Measurements from ENCODE around the gene NMT2.

Gene NMT2

DNA sequence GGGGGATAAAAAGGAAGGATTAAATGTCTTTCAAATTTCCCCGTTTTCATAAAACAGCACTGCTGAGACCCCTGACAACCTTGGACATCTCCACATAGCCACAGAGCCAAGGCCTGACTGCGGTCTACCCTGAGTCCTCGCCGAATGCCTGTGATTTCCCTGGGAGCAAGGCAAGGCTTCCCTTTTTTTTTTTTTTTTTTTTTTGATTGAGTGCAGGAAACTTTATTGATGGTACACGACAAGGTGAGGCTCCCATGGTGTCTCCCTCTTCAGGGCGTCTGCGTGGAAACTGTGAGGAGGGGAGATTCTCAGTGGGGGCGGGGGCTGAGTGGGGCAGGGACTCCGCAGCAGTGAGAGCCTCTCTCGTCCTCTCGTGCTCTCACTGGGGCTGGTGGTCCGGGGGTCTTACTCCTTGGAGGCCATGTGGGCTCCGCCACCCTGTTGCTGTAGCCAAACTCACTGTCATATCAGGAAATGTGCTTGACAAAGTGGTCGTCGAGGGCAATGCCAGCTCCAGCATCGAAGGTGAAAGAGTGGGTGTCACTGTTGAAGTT, 75.6 kb downstream of the NMT2 start:
- DNase-seq (ENCODE audit: low spot score): no peak

GRCh38 chr10:15091418-15091817, 77.1 kb downstream of the NMT2 start:
- DNase-seq (ENCODE audit: low spot score): no peak

- DNase-seq (ENCODE audit: low spot score): peak; percentile 88
These were observed 79.8 kb downstream of the NMT2 start, which contains the start of gene ACBD7 for GRCh38 chr10:15088428-15089261. ACBD7 (minus strand) TSS chr10:15088776; CDS start chr10:15088728, 48 bp downstream.

DNA sequence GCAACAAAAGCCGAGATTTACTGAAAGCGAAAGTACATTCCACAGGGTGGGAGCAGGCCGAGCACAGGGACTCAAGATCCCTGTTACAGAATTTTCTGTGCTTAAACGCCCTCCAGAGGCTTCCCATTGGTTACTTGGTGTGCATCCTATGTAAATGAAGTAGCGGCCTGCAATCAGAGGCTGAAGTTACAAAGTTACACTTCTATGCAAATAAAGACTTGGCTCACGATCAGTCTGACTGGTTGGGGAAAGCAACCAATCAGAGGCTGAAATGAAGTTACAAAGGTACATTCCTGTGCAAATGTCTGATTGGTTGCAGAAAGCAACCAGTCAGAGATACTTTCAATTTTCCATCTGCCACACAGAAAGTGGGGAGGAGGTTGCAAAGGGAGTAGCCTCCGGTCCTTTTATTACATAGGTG, 84.0 kb downstream of the NMT2 start:
- DNase-seq (ENCODE audit: low spot score): peak; percentile 98

DNA sequence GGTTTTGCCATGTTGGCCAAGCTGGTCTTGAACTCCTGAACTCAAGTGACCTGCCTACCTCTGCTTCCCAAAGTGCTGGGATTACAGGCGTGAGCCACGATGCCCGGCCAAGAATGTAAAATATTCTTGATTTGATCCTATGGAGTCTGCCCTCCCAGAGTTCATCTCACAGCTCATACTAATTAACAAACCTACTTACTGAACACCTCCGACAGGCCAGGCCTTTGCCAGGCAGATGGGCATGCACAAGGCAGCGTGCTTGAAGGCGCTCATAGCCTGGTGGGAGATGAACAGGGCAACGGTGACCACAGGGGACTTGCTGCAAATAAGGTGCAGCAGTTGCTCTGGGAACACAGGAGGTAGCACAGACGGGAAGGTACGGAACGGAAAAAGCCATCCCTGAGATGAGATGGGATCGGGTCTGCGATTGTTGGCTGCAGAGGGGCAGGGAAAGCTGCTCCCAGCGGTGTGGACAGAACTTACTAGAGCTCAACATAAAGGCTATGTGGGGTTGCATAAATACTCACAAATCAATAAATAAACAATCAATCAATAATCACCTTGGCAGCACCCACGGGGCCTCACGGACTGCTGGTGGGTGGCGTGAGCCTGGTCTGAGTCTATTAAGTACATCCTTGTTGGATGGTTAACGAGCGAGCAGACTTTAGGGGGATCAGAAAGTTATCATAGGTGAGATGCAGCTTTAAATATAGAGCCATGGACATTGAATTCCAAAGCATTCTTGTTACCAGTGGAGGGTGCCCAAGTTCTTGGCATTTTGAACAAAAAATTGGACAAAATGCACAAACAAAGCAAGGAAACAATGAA, 84.6 kb downstream of the NMT2 start:
- no peak for DNase-seq (ENCODE audit: low spot score)

DNA sequence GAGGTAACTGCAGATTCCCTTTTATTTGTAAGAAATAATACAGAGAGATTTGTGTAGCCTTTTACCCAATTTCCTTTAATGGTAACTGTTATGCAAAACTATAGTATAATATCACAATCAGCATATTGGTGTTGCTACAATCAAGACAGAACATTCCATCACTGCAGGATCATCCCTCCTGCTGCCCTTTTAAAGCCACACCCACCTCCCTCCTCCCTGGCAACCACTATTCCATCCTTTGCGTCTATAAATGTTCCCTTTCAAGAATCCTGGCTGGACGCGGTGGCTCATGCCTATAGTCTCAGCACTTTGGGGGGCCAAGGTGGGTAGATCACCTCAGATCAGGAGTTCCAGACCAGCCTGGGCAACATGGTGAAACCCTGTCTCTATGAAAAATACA, 93.1 kb downstream of the NMT2 start:
- no peak for DNase-seq (ENCODE audit: low spot score)

GRCh38 chr10:15072358-15072757, 96.1 kb downstream of the NMT2 start:
- no peak for DNase-seq (ENCODE audit: low spot score)

DNA sequence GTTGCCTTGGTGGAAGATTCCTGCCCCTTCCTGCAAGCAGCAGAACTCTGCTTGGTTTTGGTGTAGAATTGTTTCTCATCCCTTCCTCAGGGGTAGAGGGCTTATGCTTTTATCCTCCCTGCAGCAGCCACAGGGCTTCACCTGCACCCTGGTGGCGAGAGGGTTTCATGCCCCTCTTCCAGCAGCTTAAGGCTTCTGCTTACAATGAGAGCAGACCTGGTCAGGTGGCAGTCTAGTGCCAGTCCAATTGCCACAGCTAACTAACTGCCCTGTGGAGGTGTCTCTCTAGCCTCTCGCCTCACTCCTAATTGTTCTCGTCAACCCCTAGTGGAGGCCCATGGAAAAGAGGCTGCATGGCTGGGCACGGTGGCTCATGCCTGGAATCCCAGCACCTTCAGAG, 99.3 kb downstream of the NMT2 start:
- no peak for DNase-seq (ENCODE audit: low spot score)

DNA sequence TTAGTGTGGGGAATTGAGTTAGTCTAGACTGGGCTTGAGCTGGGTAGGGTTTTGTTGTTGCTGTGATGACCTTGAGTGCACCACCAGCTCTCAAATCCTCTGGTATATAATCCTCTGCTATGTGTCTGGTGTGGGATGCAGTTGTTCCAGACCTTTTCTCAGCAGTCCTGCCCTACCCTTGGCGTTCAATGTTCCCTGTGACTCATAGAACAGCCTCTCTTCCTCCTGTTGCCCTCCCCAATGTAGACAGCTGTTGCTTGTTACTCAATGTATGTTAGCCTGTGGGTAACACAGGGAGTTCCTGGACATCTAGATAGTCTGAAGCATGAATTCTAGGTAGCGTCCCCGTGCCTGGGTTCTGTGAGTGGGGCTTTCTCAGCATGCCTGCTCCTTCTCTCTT, 99.7 kb downstream of the NMT2 start:
- DNase-seq (ENCODE audit: low spot score): no peak

DNA sequence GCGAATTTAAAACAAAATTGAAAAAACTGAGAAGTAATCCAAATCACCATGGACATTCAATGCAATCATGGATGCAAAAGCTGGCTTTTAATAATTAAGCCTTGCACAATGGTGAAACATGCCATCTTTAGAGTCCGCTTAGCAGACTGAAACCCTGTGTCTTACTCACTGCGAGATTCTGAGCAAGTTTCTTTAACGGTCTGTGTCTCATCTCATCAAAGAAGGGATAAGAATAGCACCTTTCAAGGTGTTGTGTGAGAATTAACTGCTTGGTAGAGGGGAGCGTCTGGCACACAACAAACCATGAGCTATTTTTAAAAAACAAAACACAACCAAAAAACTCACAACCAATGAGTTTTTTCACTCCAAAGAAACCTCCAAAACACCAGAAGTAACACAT, 101.3 kb downstream of the NMT2 start:
- DNase-seq (ENCODE audit: low spot score): no peak

GRCh38 chr10:15060638-15061037, 107.9 kb downstream of the NMT2 start:
- DNase-seq (ENCODE audit: low spot score): no peak

DNA sequence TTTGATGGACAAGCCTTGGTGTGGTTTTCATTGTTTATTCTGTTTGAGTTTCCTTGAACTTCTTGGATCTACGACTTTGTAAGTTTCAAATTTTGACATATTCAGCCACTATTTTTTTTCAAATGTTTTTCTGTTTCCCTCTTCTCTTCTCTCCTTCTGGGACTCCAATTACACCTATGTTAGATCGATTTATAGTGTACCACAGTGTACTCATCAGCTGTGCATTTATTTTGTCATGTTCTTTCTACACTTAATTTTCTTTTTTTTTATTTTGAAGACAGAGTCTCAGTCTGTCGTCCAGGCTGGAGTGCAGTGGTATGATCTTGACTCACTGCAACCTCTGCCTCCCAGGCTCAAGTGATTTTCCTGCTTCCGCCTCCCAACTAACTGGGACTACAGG, 108.6 kb downstream of the NMT2 start:
- no peak for DNase-seq (ENCODE audit: low spot score)

DNA sequence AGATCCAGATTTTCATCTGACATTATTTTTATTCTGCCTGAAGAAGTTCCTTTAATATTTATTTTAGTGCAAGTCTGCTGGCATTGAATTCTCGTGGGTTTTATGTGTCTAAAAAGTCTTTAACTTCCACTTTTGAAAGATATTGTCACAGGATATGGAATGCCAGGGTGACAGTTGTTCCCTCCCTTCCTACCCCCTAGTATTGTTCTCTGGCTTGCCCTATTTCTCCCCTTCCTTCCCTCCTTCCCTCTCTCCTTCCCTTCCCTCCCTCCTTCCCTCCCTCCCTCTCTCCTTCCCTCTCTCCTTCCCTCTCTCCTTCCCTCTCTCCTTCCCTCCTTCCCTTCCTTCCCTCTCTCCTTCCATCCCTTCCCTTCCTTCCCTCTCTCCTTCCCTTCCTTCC, 109.8 kb downstream of the NMT2 start:
- no peak for DNase-seq (ENCODE audit: low spot score)
